Trophoblast cell (in vitro differentiated cells and primary cell): ENCODE measurements around the gene GET4.

Source experiments
- DNase-seq, 2 donors: peaks; one replicate each; pipeline ENCODE4 v3.0.0-alpha.2; 2016
- H2AFZ ChIP-seq: 2 replicates; pipeline ENCODE4 v1.6.1; 2013; ENCODE audit warnings: low read length, moderate library complexity, mild to moderate bottlenecking; ENCODE audit not compliant: insufficient read depth, poor library complexity
- H2AK5ac ChIP-seq: 2 replicates; pipeline ENCODE4 v1.6.1; 2013; ENCODE audit warnings: mild to moderate bottlenecking, low read length
- H2BK120ac ChIP-seq: 2 replicates; pipeline ENCODE4 v1.6.1; 2013; ENCODE audit warnings: low read length, mild to moderate bottlenecking, moderate library complexity; ENCODE audit not compliant: insufficient read depth, poor library complexity
- H2BK12ac ChIP-seq: 2 replicates; pipeline ENCODE4 v1.6.1; 2013; ENCODE audit warnings: mild to moderate bottlenecking, low read length, moderate library complexity
- H2BK5ac ChIP-seq: 2 replicates; pipeline ENCODE4 v1.6.1; 2013; ENCODE audit warnings: low read length, low read depth, moderate library complexity, mild to moderate bottlenecking; ENCODE audit not compliant: poor library complexity
- H3K14ac ChIP-seq: 2 replicates; pipeline ENCODE4 v1.6.1; 2013; ENCODE audit warnings: mild to moderate bottlenecking, low read length
- H3K18ac ChIP-seq: 2 replicates; pipeline ENCODE4 v1.6.1; 2013; ENCODE audit warnings: mild to moderate bottlenecking, low read length
- H3K23ac ChIP-seq: 2 replicates; pipeline ENCODE4 v1.6.1; 2013; ENCODE audit warnings: low read length
- H3K27ac ChIP-seq: 2 replicates; pipeline ENCODE4 v1.5.1; 2013; ENCODE audit warnings: low read depth, mild to moderate bottlenecking, inconsistent platforms, low read length, moderate library complexity
- H3K27me3 ChIP-seq: 2 replicates; pipeline ENCODE4 v1.6.1; 2013; ENCODE audit warnings: inconsistent platforms, mild to moderate bottlenecking, low read length, moderate library complexity; ENCODE audit not compliant: insufficient read depth
- H3K36me3 ChIP-seq, 2 experiments: 1 replicate in 1 of 2; 2 replicates in 1 of 2; pipeline ENCODE4 v1.6.1; 2013; ENCODE audit warnings: low read length in 2 of 2, mild to moderate bottlenecking in 2 of 2, moderate library complexity in 1 of 2; ENCODE audit not compliant: insufficient read depth in 2 of 2, control insufficient read depth in 1 of 2
- H3K4ac ChIP-seq: 2 replicates; pipeline ENCODE4 v1.6.1; 2013; ENCODE audit warnings: low read depth, mild to moderate bottlenecking, low read length, moderate library complexity
- H3K4me1 ChIP-seq, 2 experiments: 1 replicate in 1 of 2; 2 replicates in 1 of 2; pipeline ENCODE4 v1.6.1; 2013; ENCODE audit warnings: low read length in 2 of 2, mild to moderate bottlenecking in 2 of 2, moderate library complexity in 1 of 2; ENCODE audit not compliant: insufficient read depth in 2 of 2, control insufficient read depth in 1 of 2
- H3K4me2 ChIP-seq: 2 replicates; pipeline ENCODE4 v1.6.1; 2013; ENCODE audit warnings: inconsistent platforms, mild to moderate bottlenecking, low read length, moderate library complexity
- H3K4me3 ChIP-seq: 2 replicates; pipeline ENCODE4 v1.5.1; 2013; ENCODE audit warnings: mild to moderate bottlenecking, low read depth, low read length, inconsistent platforms
- H3K79me1 ChIP-seq: one replicate; pipeline ENCODE4 v1.6.1; 2013; ENCODE audit warnings: low read length
- H3K79me2 ChIP-seq: 2 replicates; pipeline ENCODE4 v1.6.1; 2013; ENCODE audit warnings: low read length, mild to moderate bottlenecking; ENCODE audit not compliant: control insufficient read depth, insufficient read depth, poor library complexity
- H3K9ac ChIP-seq: 2 replicates; pipeline ENCODE4 v1.6.1; 2013; ENCODE audit warnings: mild to moderate bottlenecking, low read length
- H3K9me3 ChIP-seq: 2 replicates; pipeline ENCODE4 v1.6.1; 2013; ENCODE audit warnings: low read depth, mild to moderate bottlenecking, control low read depth, inconsistent platforms, low read length; ENCODE audit not compliant: insufficient read depth
- H4K12ac ChIP-seq: 2 replicates; pipeline ENCODE4 v1.6.1; 2013; ENCODE audit warnings: low read depth, mild to moderate bottlenecking, low read length, moderate library complexity
- H4K8ac ChIP-seq: 2 replicates; pipeline ENCODE4 v1.6.1; 2013; ENCODE audit warnings: low read depth, mild to moderate bottlenecking, low read length, moderate library complexity
- H4K91ac ChIP-seq: one replicate; pipeline ENCODE4 v1.6.1; 2013; ENCODE audit warnings: low read depth, mild to moderate bottlenecking, low read length, moderate library complexity
- WGBS: extraction: QIAGEN DNeasy Blood & Tissue Kit; methylation state at CpG from one replicate; pipeline ENCODE4 v1.1.7; 2013; ENCODE audit warnings: missing lambda C conversion rate; ENCODE audit not compliant: insufficient read length, insufficient coverage; ENCODE audit errors: extremely low coverage; 5-methylcytosine and 5-hydroxymethylcytosine counted together

GET4 gene

DNA sequence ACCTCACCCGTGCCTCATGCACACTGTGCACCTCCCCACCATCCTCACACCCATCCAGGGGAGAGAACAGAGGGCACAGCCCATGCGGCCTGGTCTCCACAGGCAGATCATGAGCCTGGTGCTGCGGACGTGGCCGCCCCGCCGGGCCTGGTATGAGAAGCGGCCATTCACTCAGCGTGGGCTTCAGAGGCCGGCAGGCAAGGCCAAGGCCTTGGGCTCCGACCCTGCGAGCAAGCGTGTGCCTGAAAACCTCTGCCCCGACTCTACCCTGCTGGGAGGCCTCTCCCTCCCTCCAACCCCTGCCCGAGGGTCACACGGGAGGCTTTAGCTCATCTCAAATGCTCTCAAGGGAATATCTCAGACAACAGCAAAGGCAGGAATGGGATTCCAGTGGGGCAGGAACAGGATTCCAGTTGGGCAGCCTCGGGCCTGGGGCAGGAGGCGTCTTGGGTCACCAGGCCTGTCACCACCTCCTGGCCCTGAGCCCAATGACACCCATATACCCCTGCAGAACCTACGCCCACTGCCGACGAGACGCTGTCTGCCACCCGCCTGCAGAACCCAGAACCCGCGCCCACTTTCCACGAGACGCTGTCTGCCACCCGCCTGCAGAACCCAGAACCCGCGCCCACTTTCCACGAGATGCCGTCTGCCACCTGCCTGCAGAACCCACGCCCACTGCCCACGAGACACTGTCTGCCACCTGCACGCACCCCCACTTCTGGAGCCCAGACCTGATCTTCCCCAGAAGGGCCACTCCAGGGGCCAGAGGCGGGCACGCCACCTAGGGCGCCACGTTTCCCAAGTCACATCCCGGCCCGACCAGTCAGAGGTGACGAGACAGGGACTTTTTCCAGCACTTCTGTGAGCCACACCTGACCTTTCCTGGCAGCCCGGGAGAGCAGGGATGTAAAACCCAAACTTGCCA is 39.2 kb downstream of the GET4 start:
- no peak overlapping the region for H3K4ac ChIP-seq
- no peaks in the 10 kb centered on the region for H3K4me1 ChIP-seq
- no peak overlapping the region for H3K9ac ChIP-seq
- no peak overlapping the region for H3K23ac ChIP-seq
- no peak overlapping the region for H3K27ac ChIP-seq
- H3K9me3 ChIP-seq: peaks cover 5% of the 10 kb centered on the region
- H3K79me2 ChIP-seq: no peaks in the 10 kb centered on the region
- no peak overlapping the region for H3K14ac ChIP-seq
- no peak for DNase-seq
- H3K79me1 ChIP-seq: no peaks in the 10 kb centered on the region
- H4K12ac ChIP-seq: no peak overlapping the region
- no peak overlapping the region for H2BK120ac ChIP-seq
- WGBS: no CpG with 5 or more reads among the region's 43 CpGs
- no peak overlapping the region for H3K4me3 ChIP-seq
- no peak overlapping the region for H3K18ac ChIP-seq
- H4K8ac ChIP-seq: no peak overlapping the region
- H2BK5ac ChIP-seq: no peak overlapping the region
- H3K36me3 ChIP-seq: no peaks in the 10 kb centered on the region
- H3K27me3 ChIP-seq: no peaks in the 10 kb centered on the region
- H3K4me2 ChIP-seq: no peak overlapping the region
- no peak overlapping the region for H2BK12ac ChIP-seq
- H4K91ac ChIP-seq: no peak overlapping the region
- no peak overlapping the region for H2AFZ ChIP-seq
- no peak overlapping the region for H2AK5ac ChIP-seq

GRCh38 chr7:916291-916941 is 40.1 kb downstream of the GET4 start:
- Histone ChIP-seq H4K8ac (no peak overlapping the region), H2BK5ac (no peak overlapping the region), H3K18ac (no peak overlapping the region), H3K4me3 (no peak overlapping the region), H3K4me2 (no peak overlapping the region), H3K36me3 (no peaks in the 10 kb centered on the region), H3K4ac (no peak overlapping the region), H2BK12ac (no peak overlapping the region), H4K91ac (no peak overlapping the region), H3K79me1 (no peaks in the 10 kb centered on the region), H3K79me2 (no peaks in the 10 kb centered on the region), H3K4me1 (no peaks in the 10 kb centered on the region), H2AFZ (no peak overlapping the region), H3K23ac (no peak overlapping the region), H4K12ac (no peak overlapping the region), H3K27me3 (no peaks in the 10 kb centered on the region), H3K27ac (no peak overlapping the region), H3K9me3 (no peaks in the 10 kb centered on the region), H2BK120ac (no peak overlapping the region), H3K14ac (no peak overlapping the region), H2AK5ac (no peak overlapping the region), H3K9ac (no peak overlapping the region)
- DNase-seq: no peak
- no CpG with 5 or more reads among the region's 17 CpGs for WGBS

DNA sequence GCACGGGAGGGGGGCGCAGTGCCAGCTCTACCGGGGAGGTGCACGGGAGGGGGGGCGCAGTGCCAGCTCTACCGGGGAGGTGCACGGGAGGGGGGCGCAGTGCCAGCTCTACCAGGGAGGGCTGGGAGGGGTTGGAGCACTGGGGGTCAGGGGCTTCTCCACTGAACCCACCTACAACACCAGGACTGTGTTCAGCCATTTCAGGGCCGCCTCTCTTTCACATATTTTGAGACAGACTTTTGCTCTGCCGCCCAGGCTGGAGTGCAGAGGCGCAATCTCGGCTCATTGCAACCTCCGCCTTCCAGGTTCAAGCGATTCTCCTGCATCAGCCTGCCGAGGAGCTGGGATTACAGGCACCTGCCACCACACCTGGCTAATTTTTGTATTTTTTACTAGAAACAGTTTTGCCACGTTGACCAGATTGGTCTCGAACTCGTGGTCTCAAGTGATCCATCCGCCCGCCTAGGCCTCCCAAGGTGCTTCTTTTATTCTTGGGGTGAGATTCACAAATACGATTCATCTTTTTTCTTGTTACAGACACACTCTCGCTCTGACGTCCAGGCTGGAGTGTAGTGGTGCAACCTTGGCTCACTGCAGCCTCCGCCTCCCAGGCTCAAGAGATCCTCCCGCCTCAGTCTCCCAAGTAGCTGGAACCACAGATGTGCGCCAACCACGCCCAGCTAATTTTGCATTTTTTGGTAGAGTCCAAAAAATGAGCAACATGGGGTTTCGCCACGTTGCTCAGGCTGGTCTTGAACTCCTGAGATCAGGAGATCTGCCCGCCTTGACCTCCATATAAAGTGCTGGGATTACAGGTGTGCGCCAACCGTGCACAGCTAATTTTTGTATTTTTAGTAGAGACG is 41.1 kb downstream of the GET4 start:
- Histone ChIP-seq H3K27me3 (no peaks in the 10 kb centered on the region), H3K36me3 (no peaks in the 10 kb centered on the region), H3K23ac (no peak overlapping the region), H3K4ac (no peak overlapping the region), H2BK120ac (no peak overlapping the region), H3K79me2 (no peaks in the 10 kb centered on the region), H3K27ac (no peak overlapping the region), H2AFZ (no peak overlapping the region), H3K18ac (no peak overlapping the region), H3K79me1 (no peaks in the 10 kb centered on the region), H3K9ac (no peak overlapping the region), H3K9me3 (no peaks in the 10 kb centered on the region), H3K4me1 (no peaks in the 10 kb centered on the region), H4K91ac (no peak overlapping the region), H2BK12ac (no peak overlapping the region), H3K4me2 (no peak overlapping the region), H3K4me3 (no peak overlapping the region), H3K14ac (no peak overlapping the region), H4K8ac (no peak overlapping the region), H4K12ac (no peak overlapping the region), H2BK5ac (no peak overlapping the region), H2AK5ac (no peak overlapping the region)
- WGBS: no CpG with 5 or more reads among the region's 33 CpGs
- no peak for DNase-seq

GRCh38 chr7:918118-918425 is 41.7 kb downstream of the GET4 start:
- H3K4me3 ChIP-seq: no peak overlapping the region
- H3K9me3 ChIP-seq: no peaks in the 10 kb centered on the region
- no peaks in the 10 kb centered on the region for H3K79me1 ChIP-seq
- no peak overlapping the region for H2AK5ac ChIP-seq
- no peak overlapping the region for H3K4ac ChIP-seq
- H3K23ac ChIP-seq: no peak overlapping the region
- H3K27me3 ChIP-seq: no peaks in the 10 kb centered on the region
- no peak overlapping the region for H3K27ac ChIP-seq
- WGBS: no CpG with 5 or more reads among the region's 9 CpGs
- H4K91ac ChIP-seq: no peak overlapping the region
- no peak overlapping the region for H2BK12ac ChIP-seq
- no peak for DNase-seq
- H3K79me2 ChIP-seq: no peaks in the 10 kb centered on the region
- H4K12ac ChIP-seq: no peak overlapping the region
- no peak overlapping the region for H3K14ac ChIP-seq
- H2AFZ ChIP-seq: no peak overlapping the region
- H3K4me1 ChIP-seq: peaks cover 0 to 2% of the 10 kb centered on the region in 2 experiments
- no peak overlapping the region for H3K9ac ChIP-seq
- no peaks in the 10 kb centered on the region for H3K36me3 ChIP-seq
- no peak overlapping the region for H2BK120ac ChIP-seq
- H3K18ac ChIP-seq: no peak overlapping the region
- H4K8ac ChIP-seq: no peak overlapping the region
- H3K4me2 ChIP-seq: no peak overlapping the region
- H2BK5ac ChIP-seq: no peak overlapping the region
